ENCODE results near the gene LILRA6. TPM values are rescaled to one million over a fixed set of nuclear protein-coding genes. Genes with fewer than 3 reads are reported as not detected.

Gene LILRA6
- total RNA-seq, 1 experiment from 2014 or later = not detected

GRCh38 chr19:54189735-54190502 lies 52.7 kb downstream of the LILRA6 start (continued):
- TF ChIP-seq CTCF (IDR thresholded peaks at IDR 0.05 in 2 of 3, conservative IDR thresholded peaks at IDR 0.05 in 1 of 3; ENCODE audit: borderline replicate concordance in 1 of 3, insufficient read depth in 1 of 3, low read depth in 2 of 3, low read length in 2 of 3) = no peak
- no peak for TF ChIP-seq ZFX (IDR thresholded peaks at IDR 0.05)

- Histone ChIP-seq H3K4me3 (replicated peaks in 1 of 2; ENCODE audit: low read depth in 1 of 2, low read length in 2 of 2) (peak within 1 kb of the TSS; percentile 87 to 91), H3K9me3 (ENCODE audit: control insufficient read depth in 1 of 2, insufficient read depth in 1 of 2, low read depth in 1 of 2, low read length in 2 of 2) (no peaks in the 10 kb centered on the region), H2AFZ (ENCODE audit: low read depth, low read length, poor library complexity, severe bottlenecking) (no peak within 1 kb of the TSS), H3K27me3 (ENCODE audit: insufficient read depth, low read length) (no peaks in the 10 kb centered on the region), H3K36me3 (ENCODE audit: control insufficient read depth in 1 of 2, insufficient read depth in 2 of 2, low read length in 2 of 2) (peaks cover 10 to 16% of the 10 kb centered on the region in 2 experiments), H3K4me2 (ENCODE audit: low read length) (peak within 1 kb of the TSS; percentile 99), H3K79me2 (ENCODE audit: insufficient read depth, low read length) (peaks cover 44% of the 10 kb centered on the region), H3K9me2 (ENCODE audit: insufficient read depth) (no peaks in the 10 kb centered on the region), H3K4me1 (ENCODE audit: control insufficient read depth in 1 of 2, insufficient read depth in 2 of 2, low read length in 2 of 2) (peaks cover 13 to 21% of the 10 kb centered on the region in 2 experiments), H4K20me1 (ENCODE audit: insufficient read depth) (no peaks in the 10 kb centered on the region), H3K9ac (ENCODE audit: low read length) (peak within 1 kb of the TSS; percentile 92), H3K27ac (ENCODE audit: low read depth, low read length) (peak within 1 kb of the TSS; percentile 100)
- intact Hi-C loops (cut with micrococcal nuclease) = no loop called here
- BruUV-seq (replicated peaks) = no TSS peak
- ATAC-seq (peak; percentile 19), DNase-seq (ENCODE audit: low read depth, low spot score) (no peak)
- ChIA-PET RAD21 (ENCODE audit: low non-redundant PET in 1 of 2, low total read pairs in 2 of 2, uncharacterized antibody in 2 of 2, unreplicated experiment in 2 of 2) (no interaction called here), POLR2A (interaction anchor here (0.8 to 7.0 kb wide), 12 partner anchors 10 to 330 kb away, joined by 3 to 126 read pairs (median 5); partner anchors contain the start of genes CNOT3, LENG1, MYADM and RPS9), CTCF (interaction anchor here (0.8 to 2.1 kb wide), 11 partner anchors 10 to 397 kb away, joined by 3 to 22 read pairs (median 3); partner anchors contain the start of genes CNOT3, LENG1 and TMC4)
- TF ChIP-seq CEBPB (IDR thresholded peaks at IDR 0.05; ENCODE audit: low read depth) = no peak
- TF ChIP-seq SIN3A (IDR thresholded peaks at IDR 0.05; ENCODE audit: low read depth) = no peak
- peak; percentile 44 for TF ChIP-seq POLR2A (IDR thresholded peaks at IDR 0.05; ENCODE audit: borderline replicate concordance, extremely low read depth, insufficient read depth, insufficient read length)
- TF ChIP-seq RAD21 (IDR thresholded peaks at IDR 0.05; ENCODE audit: low read depth) = no peak
- no peak for TF ChIP-seq EZH2phosphoT487 (IDR thresholded peaks at IDR 0.05; ENCODE audit: borderline replicate concordance)
- TF ChIP-seq POLR2AphosphoS5 (IDR thresholded peaks at IDR 0.05; ENCODE audit: low read depth, low read length) = peak; percentile 81
- no peak for TF ChIP-seq ATF3 (IDR thresholded peaks at IDR 0.05)
- TF ChIP-seq JUND (IDR thresholded peaks at IDR 0.05) = no peak
- TF ChIP-seq ELF1 (IDR thresholded peaks at IDR 0.05; ENCODE audit: borderline replicate concordance, low read depth) = no peak
- TF ChIP-seq REST (IDR thresholded peaks at IDR 0.05; ENCODE audit: low read depth) = no peak
- no peak for TF ChIP-seq YY1 (IDR thresholded peaks at IDR 0.05; ENCODE audit: extremely low read depth, insufficient replicate concordance, low read depth, low read length)
- peak in 1 of 3 experiments; percentile 13; a peak in 1 of 6 replicates for TF ChIP-seq CTCF (IDR thresholded peaks at IDR 0.05 in 2 of 3, conservative IDR thresholded peaks at IDR 0.05 in 1 of 3; ENCODE audit: borderline replicate concordance in 1 of 3, insufficient read depth in 1 of 3, low read depth in 2 of 3, low read length in 2 of 3)
- TF ChIP-seq SRF (IDR thresholded peaks at IDR 0.05; ENCODE audit: low read depth) = no peak
- TF ChIP-seq TCF7L2 (IDR thresholded peaks at IDR 0.05; ENCODE audit: borderline replicate concordance, extremely low read depth, insufficient read depth, insufficient read length) = no peak
Measured at GRCh38 chr19:54189145-54189734, 53.4 kb downstream of the LILRA6 start, which contains the start of gene MBOAT7. Gene MBOAT7 (minus strand): TSS chr19:54189580. CDS start chr19:54188508, 1,072 bp downstream.

Data from HCT116 (cell line).